ENCODE data around the gene STBD1.
"Not testable (repeated sequence)": the region's sequence is repeated elsewhere in the genome, so short reads cannot be mapped to it uniquely, and the experiment has no call there.

Gene STBD1

GRCh38 chr4:76275486-76276124 lies 30.9 kb upstream of the STBD1 start:
- no peak for TF ChIP-seq CTCF (IDR thresholded peaks at IDR 0.05; ENCODE audit: low read depth, low read length)
- H3K4me3 ChIP-seq (replicated peaks in 1 of 2; ENCODE audit: low read depth in 2 of 2, low read length in 2 of 2) = no peak overlapping the region
- no peak for DNase-seq (ENCODE audit: low read depth in 2 of 2)

DNA sequence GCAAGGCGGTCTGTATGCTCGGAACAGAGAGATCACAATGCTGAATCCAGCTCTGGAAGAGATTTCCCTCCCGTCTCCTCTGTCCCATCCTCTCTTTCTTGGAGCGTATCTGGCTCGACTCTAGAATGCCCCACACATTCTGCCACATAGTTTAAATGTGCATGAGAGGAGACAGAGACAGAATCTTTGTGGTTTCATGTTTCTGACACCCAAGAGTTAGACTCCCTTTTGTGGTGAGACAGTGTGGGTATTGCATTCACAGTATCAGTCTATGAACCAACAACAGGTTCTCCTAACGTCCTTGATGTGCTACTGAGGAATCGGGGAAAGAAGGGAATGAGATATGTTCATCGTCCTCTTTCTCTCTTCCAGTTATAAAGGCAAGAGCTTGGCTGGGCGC lies 29.7 kb upstream of the STBD1 start:
- no peak for TF ChIP-seq CTCF (IDR thresholded peaks at IDR 0.05; ENCODE audit: low read depth, low read length)
- no peak for DNase-seq (ENCODE audit: low read depth in 2 of 2)
- H3K4me3 ChIP-seq (replicated peaks in 1 of 2; ENCODE audit: low read depth in 2 of 2, low read length in 2 of 2) = no peak overlapping the region

- H3K4me3 ChIP-seq (replicated peaks in 1 of 2; ENCODE audit: low read depth in 2 of 2, low read length in 2 of 2) = no peak overlapping the region
- DNase-seq (ENCODE audit: low read depth in 2 of 2) = peak in 1 of 2 donors; percentile 6
- no peak for TF ChIP-seq CTCF (IDR thresholded peaks at IDR 0.05; ENCODE audit: low read depth, low read length)
Observed at GRCh38 chr4:76277667-76278066, 28.9 kb upstream of the STBD1 start.

DNA sequence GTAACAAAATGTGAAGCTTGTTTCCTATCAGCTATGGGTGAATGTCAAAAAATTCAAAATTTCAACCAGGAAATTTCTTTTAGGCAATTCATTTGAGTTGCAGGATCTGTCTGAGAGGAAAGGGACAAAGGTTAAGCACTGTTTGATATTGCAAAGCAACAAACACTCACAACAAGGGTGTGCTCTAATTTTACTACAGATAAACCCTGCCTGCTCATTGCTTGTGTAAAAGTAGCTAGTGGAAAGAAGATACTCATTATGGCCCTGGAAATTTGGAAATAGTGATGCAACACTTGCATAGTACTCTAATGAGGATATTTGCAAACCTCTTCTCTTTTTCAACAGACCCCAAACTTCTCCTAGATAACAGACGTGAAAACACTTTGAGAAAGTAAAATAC lies 27.9 kb upstream of the STBD1 start:
- H3K4me3 ChIP-seq (replicated peaks in 1 of 2; ENCODE audit: low read depth in 2 of 2, low read length in 2 of 2) = no peak overlapping the region
- TF ChIP-seq CTCF (IDR thresholded peaks at IDR 0.05; ENCODE audit: low read depth, low read length) = no peak
- no peak for DNase-seq (ENCODE audit: low read depth in 2 of 2)

GRCh38 chr4:76279462-76279861 lies 27.1 kb upstream of the STBD1 start:
- DNase-seq (ENCODE audit: low read depth in 2 of 2) = no peak
- TF ChIP-seq CTCF (IDR thresholded peaks at IDR 0.05; ENCODE audit: low read depth, low read length) = no peak
- no peak overlapping the region for H3K4me3 ChIP-seq (replicated peaks in 1 of 2; ENCODE audit: low read depth in 2 of 2, low read length in 2 of 2)

DNA sequence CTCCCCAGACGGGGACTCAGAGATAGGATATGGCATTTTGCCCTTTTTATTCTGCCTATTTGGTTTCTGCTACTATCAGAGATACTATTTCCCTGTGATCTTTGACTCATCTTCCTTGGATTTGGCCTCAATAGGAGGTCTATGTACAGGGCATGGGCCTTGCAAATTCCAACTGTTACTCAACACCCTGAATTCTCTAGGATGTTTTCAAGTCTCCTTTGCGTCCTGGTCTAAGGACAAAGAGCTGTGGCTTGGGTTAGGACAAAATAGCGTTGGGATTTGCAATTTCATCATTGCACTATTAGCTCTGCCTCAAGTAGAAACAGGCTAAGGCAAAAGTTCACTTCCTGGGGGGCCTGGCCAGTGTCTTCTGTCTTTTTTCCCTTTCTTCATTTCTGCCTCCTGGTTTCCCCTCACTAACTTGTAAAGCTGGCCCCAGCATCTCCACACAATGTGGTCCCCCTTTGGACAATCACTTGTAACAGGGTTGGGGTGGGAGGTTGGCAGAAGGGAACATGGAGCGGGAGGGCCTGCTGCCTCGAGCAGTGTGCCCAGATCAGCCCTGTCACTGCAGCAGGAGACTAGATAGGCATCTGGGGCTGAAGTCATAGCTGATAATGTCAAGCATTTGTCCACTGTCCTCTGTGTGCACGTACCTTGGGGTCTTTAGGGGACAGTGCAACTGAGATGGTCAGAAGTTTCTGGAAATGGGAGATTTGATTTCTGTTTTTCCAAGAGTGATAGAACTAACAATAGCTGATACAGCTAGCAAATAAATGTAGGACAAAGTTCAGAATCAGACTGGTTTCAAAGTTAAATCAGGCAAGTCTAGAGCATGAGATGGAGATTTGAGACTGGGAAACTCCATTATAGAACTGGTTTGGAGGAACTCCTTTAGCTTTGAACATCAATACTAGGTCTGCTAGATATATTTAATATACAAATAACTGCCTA lies 25.8 kb upstream of the STBD1 start:
- DNase-seq (ENCODE audit: low read depth in 2 of 2) = no peak
- no peak for TF ChIP-seq CTCF (IDR thresholded peaks at IDR 0.05; ENCODE audit: low read depth, low read length)
- no peak overlapping the region for H3K4me3 ChIP-seq (replicated peaks in 1 of 2; ENCODE audit: low read depth in 2 of 2, low read length in 2 of 2)

- not testable (repeated sequence) for DNase-seq (ENCODE audit: low read depth in 2 of 2); H3K4me3 ChIP-seq (replicated peaks in 1 of 2; ENCODE audit: low read depth in 2 of 2, low read length in 2 of 2)
Observed at GRCh38 chr4:76281594-76281993, 24.9 kb upstream of the STBD1 start.
